CD1c-positive myeloid dendritic cell (primary cell): ENCODE data around the gene COP1.
A peak's percentile ranks its signal among the peaks of the same experiment; 100 is the strongest.
"Not testable (repeated sequence)": the region's sequence is repeated elsewhere in the genome, so short reads cannot be mapped to it uniquely, and the experiment has no call there.

ENCODE experiments used
- DNase-seq: peaks from one replicate; pipeline ENCODE4 v3.0.0-alpha.2; 2016; ENCODE audit errors: extremely low spot score

COP1 gene

DNA sequence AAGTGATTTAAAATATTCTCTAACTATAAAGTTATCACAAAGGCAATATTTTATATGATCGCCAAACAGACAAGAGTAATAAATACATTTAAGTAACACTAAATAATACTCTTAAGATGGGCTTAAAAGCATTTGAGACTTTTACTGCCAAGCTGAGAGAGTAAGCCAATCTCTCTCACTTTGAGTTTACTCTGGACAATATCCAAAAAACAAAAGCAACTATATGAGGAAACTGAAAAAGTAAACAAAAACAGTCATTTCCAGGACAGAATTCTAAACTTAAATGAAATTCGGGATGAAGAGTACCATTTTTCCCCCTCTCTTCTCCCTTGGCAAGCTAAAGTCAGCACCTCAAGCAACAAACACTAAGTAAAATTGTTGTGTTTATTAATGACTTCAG is 173.2 kb downstream of the COP1 start:
- no peak for DNase-seq

DNA sequence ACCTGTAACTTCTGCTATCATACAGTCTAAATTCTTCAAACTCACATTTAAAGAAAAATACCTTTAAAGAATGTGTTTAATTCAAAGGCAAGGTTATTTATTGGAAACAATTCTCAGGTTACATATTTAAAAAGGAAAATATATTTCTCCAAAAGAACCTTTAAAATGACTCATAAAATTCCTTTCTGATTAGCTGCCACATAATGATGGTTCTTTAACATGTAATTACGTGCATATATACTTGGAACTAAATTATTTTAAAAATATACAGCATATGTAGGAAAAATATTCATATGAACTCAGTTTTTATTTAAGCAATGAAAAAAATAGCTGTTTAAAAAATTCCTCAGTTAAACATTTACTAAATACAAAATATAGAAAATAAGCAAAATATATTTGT is 173.6 kb downstream of the COP1 start:
- no peak for DNase-seq

DNA sequence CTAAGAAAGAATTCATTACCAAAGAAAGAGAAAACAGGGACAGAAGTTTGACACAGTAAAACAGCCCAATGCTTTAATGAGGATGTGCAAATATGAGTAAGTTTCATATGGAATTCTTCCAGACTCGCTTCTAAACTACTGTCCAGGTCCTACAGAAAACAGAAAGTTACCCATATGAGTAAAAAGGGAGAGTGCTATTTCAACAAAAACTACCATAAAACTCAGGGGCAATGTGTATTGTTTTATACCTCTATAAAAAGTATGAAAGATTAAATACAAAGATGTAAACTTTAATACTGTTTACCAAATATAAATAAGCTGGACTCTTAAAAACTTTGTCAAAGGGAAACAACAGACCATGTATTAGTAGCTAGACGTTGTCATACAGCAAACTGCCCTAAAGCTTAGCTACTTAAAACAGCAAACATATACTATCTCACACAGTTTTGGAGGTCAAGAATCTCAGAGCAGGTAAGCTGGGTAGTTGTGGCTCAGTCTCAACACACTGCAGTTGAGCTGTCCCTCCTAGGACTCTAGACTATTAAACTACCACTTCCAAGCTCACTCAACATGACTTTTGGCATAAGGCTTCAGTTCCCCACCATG is 174.9 kb downstream of the COP1 start:
- DNase-seq, result no peak

DNA sequence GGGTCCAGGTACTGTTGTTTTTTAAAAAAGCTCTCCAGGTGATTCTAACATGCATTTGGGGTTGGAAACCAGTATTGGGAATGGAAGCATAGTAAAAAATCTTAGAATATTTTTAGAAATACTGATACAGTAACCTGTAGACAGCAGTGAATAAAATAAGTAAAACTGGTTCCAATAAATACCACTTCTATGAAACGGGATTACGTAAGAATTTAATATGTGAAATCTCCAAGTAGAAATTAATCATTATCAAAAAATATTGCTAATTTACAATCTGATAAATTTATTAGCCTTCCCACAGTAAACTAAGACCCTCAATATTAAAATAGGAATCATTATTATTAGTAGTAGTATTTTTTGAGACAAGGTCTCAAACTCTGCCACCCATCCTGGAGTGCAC is 177.5 kb downstream of the COP1 start:
- DNase-seq, result no peak

DNA sequence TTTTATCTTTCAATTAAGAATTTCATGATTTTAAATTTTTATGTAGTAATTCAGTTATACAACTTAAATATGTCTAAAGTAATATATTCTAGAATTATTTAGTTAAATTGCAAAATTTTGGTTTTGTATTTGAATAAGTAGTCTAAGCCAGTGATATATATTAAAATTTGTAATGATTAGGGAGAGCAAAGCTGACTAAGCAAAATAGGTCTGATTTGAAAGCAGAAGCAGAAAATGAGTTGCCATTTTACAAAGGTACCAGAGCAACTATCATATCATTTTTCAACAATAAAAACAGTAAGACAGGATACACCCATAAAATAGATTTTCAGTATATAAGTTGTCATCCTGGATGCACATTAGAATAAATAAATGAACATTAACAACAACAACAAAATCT is 177.9 kb downstream of the COP1 start:
- DNase-seq, result no peak

DNA sequence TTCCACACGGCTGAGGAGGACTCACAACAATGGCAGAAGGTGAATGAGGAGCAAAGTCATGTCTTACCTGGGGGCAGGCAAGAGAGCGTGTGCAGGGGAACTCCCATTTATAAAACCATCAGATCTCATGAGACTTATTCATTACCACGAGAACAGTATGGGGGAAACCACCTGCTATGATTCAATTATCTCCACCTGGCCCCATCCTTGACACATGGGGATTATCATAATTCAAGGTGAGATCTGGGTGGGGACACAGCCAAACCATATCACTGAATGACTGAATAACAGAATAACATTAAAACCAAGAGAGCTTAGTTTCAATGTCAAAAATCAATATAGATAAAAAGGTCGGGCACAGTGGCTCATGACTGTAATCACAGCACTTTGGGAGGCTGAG is 179.2 kb downstream of the COP1 start:
- not testable (repeated sequence) for DNase-seq

DNA sequence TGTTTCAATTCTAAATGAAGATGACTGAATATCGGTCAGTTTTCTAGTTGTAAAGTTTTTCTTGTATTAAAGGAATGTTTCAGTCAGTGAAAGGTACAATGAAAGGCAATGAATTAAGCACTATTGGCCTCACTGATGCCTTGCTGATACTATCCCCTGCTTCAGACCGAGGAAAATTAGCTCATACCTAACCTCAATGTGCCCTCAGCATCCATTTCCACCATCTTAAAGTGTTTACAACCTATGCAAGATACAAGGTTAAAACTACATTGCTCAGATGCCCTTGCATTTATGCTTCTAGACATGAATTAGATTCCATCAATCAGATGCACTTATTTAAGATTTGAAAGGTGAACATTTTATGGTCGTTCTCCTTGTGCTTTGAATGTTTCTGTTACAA is 184.5 kb downstream of the COP1 start:
- DNase-seq, result no peak

DNA sequence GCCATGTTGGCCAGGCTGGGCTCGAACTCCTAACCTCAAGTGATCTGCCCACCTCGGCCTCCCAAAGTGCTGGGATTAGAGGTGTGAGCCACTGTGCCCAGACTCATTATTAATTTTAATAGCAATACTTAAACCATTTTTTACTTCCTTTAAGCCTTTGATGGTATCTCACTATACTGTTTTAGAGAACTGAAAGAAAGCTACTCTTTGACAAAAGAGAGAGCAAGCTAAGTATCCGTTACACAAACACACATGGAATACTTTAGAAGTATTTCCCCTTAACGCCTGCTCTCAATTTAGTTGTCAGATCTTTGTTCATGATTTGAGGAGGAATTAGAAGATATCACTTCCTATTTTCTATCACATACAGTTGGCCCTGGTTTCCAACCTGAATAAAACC is 189.4 kb downstream of the COP1 start:
- peak; percentile 41 for DNase-seq

DNA sequence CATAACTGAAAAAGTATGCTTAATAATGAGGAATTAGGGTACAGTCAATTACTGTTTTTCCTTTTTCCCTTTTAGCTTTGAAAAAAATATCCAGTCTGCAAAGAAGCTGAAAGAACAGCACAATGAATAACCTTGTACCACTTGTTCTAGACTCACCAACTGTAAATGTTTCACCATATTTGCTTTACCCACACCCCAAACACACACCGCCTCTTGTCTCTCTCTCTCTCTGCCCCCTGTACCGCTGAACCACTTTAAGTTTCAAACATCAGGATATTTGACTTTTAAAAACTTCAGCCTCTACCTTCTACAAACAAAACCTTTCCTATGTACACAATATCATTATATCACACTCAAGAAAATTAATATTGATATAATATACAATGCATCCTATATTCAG is 197.1 kb downstream of the COP1 start:
- DNase-seq, result no peak

DNA sequence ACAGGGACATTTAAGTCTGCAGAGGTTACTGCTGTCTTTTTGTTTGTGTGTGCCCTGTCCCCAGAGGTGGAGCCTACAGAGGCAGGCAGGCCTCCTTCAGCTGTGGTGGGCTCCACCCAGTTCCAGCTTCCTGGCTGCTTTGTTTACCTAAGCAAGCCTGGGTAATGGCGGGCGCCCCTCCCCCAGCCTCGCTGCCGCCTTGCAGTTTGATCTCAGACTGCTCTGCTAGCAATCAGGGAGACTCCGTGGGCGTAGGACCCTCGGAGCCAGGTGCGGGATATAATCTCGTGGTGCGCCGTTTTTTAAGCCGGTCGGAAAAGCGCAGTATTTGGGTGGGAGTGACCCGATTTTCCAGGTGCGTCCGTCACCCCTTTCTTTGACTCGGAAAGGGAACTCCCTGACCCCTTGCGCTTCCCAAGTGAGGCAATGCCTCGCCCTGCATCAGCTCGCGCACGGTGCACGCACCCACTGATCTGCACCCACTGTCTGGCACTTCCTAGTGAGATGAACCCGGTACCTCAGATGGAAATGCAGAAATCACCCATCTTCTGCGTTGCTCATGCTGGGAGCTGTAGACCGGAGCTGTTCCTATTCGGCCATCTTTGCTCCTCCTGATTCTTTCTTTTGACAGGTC is 199.2 kb downstream of the COP1 start:
- not testable (repeated sequence) for DNase-seq

DNA sequence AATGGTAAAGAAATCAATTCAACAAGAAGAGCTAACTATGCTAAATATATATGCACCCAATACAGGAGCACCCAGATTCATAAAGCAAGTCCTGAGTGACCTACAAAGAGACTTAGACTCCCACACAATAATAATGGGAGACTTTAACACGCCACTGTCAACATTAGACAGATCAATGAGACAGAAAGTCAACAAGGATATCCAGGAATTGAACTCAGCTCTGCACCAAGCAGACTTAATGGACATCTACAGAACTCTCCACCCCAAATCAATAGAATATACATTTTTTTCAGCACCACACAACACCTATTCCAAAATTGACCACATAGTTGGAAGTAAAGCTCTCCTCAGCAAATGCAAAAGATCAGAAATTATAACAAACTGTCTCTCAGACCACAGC is 212.4 kb downstream of the COP1 start:
- DNase-seq, result not testable (repeated sequence)

DNA sequence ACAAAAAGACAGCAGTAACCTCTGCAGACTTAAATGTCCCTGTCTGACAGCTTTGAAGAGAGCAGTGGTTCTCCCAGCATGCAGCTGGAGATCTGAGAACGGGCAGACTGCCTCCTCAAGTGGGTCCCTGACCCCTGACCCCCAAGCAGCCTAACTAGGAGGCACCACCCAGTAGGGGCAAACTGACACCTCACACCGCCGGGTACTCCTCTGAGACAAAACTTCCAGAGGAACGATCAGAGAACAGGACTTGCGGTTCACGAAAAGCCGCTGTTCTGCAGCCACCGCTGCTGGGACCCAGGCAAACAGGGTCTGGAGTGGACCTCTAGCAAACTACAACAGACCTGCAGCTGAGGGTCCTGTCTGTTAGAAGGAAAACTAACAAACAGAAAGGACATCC is 214.3 kb downstream of the COP1 start:
- not testable (repeated sequence) for DNase-seq

DNA sequence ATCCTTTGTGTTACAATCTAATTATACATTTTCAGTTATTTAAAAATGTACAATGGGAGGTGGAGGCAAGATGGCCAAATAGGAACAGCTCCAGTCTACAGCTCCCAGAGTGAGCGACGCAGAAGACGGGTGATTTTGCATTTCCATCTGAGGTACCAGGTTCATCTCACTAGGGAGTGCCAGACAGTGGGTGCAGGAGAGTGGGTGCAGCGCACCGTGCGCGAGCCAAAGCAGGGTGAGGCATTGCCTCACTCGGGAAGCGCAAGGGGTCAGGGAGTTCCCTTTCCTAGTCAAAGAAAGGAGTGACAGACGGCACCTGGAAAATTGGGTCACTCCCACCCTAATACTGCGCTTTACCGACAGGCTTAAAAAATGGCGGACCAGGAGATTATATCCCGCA is 214.9 kb downstream of the COP1 start:
- DNase-seq, result not testable (repeated sequence)

DNA sequence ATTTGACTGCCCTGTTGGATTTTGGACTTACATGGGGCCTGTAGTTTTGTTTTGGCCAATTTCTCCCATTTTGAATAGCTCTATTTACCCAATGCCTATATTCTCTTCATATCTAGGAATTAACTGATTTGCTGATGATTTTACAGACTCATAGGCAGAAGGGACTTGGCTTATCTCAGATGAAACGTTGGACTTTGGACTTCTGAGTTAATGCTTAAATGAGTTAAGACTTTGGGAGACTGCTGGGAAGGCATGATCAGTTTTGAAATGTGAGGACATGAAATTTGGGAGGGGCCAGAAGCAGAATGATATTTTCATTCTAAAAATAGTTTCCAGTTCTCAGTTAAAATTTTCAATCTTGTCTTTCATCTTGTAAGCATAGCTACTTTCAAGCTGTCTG is 222.3 kb downstream of the COP1 start:
- no peak for DNase-seq

DNA sequence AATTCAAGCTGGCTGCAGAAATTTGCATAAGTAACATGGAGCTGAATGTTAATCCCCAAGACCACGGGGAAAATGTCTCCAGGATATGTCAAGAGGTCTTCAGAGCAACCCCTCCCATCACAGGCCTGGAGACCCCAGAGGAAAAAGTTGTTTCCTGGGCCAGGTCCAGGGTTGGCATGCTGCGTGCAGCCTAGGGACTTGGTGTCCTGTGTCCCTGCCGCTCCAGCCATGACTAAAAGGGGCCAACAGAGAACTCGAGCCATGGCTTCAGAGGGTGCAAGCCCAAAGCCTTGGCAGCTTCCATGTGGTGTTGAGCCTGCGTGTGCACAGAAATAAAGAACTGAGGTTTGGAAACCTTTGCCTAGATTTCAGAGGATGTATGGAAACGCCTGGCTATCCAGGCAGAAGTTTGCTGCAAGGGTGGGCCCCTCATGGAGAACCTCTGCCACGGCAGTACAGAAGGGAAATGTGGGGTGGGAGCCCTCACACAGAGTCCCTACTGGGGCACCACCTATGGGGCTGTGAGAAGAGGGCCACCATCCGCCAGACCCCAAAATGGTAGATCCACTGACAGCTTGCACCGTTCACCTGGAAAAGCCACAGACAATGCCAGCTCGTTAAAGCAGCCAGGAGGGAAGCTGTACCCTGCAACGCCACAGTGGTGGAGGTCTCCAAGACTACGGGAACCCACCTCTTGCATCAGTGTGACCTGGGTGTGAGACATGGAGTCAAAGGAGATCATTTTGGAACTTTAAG is 222.9 kb downstream of the COP1 start:
- DNase-seq, result no peak

DNA sequence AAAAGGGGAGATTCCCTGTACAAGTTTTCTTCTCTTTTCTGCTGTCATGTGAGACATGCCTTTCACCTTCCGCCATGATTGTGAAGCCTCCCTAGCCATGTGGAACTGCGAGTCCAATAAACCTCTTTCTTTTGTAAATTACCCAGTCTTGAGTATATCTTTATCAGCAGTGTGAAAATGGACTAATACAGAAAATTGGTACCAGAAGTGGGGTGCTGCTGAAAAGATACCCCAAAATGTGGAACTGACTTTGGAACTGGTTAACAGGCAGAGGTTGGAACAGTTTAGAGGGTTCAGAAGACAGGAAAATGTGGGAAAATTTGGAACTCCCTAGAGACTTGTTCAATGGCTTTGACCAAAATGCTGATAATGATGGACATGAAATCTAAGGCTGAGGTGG is 223.7 kb downstream of the COP1 start:
- not testable (repeated sequence) for DNase-seq

DNA sequence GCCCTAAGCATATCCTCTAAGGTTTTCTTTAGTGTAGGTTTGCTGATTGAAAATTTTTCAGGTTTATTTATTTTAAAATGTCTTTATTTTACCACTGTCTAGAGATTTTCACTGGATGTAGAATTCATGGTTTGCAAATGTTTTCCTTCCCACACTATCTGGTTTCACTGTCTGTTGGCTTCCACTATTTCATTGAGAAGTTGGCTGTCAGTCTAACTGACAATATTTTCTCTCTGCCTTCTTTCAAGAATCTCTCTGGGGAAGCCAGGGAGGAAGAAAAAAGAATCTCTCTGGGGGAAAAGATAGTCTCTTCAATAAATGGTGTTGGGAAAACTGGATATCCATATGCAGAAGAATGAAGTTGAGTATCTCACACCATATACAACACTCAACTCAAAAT is 226.0 kb downstream of the COP1 start:
- no peak for DNase-seq

DNA sequence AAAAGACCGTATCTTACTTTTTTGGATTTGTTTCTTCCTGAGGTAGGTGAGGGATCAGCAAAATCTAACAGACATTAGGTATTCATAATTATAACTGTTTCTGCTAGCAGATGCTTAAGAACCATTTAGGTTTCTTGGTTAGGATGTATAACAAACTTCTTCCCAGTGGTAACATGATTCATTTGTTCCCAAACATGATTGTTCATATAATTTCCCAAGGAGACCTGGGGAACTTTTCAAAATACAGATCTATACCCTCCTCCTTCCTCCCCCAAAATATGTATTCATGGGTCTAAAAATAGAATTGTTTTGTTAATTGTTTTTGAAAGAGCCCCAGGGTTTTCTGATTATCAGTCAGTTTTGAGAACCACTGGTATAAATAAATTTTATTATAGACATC is 228.2 kb downstream of the COP1 start:
- no peak for DNase-seq

DNA sequence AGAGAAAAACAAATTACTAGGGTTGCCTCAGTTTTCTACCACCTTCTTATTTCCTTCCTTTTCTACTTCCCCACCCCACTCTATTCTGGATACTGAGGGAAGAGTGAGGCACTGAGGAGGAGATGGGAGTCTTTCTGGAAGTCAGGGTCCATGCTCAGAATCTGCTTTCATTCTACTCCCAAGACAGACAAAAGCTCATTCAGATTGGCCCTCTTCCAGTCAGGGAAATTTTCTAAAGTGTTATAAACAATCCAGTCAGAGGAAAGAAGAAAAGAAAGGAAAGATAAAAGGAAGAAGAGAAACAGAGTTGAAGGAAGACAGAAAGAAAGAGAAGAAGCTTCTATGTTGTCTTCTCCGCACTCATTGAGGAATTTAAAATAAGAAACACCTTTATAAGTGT is 228.6 kb downstream of the COP1 start:
- no peak for DNase-seq

DNA sequence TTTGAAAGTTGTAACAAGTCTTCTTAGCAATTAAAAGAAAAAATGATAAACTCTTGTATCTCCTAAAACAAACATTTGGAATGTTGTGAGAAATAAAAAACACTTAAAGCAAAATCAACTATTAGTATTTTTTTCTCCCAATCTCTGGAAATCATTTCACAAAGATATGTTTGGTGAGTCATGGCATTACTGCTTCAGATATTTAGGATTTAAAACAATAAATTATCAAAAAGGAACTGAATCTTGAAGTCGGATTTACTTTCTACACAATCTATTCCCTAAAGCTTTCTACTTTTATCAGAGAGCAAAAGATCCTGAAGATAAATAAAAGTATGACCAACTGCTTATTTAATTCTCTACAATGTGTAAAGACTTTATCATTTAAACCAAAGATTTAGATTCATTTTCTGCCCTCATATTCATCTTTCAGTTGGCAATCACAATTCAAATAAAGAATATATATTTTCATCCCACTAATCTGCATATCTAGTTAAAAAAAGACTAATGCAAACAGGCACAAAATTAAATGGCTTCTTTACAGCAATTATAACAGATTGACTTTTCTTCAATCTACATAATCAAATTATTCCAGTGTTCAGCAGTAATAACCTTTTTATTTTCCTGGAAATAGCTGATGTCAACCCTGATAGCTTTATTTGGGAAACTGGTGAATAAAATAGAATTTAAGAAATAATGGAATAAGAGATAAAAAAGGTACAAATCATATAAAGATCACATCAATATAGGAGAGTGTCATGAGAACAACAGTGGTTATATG is 230.0 kb downstream of the COP1 start:
- DNase-seq, result no peak

DNA sequence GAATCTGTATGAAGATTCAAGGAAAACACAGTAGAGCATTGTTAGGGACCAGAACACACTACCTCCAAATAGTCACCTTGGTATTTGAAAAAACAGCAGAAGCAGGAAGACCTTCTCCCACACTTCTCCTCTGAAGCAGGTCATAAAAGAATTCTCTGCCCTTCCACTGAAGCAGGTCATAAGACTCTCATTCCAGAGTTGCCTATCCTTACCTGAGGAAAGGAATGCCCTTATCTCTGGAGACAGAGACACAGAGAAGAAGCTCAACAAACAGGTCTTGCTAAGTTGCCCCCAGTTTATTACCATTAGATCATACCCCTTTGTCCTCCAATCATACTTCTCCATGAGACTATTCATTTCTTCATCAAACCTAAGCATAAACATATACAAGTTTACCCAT is 237.9 kb downstream of the COP1 start:
- no peak for DNase-seq

DNA sequence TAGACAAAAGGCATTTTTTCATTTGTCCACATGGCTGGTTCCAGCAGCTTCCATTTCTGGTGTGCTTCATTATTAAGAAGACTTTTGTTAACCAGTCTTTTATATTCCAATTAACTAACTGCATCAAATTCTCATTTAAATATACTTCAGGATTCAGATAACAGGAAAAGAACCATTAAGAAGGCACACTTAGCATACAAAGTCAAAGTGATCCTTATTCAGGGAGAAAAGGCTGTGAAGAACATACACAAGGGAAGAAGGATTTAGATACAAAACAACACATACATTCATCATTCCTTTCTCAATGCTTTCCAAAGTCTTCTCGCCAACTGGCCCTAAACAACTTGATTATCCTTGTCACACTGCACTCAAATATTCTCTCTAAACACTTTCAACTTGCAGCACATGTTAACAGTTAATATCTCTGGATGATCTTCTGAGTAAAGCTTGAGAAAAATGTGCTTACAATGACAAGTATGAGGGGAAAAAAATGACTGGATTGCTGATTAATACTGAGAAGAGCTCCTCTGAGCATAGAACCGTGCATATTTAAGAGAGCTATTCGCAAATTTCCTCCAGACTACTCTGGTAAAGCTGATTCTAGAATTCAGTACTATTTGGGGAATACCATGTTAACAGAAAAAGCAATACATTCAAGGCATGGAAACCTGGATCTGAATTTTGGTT is 238.5 kb downstream of the COP1 start:
- DNase-seq, result no peak
